Neuronal stem cell (in vitro differentiated cells): ENCODE data around the gene FLVCR1. TPM values are rescaled to one million over a fixed set of nuclear protein-coding genes. Genes with fewer than 3 reads are reported as not detected.

Experiments used
- DNase-seq: peaks from one replicate; pipeline ENCODE4 v3.0.0-alpha.2; 2013; ENCODE audit warnings: low spot score
- H2AFZ ChIP-seq: one replicate; pipeline ENCODE4 v1.6.1; 2013; ENCODE audit warnings: mild to moderate bottlenecking, low read length, inconsistent platforms
- H2AK5ac ChIP-seq: 2 replicates; pipeline ENCODE4 v1.6.1; 2013; ENCODE audit warnings: low read depth, mild to moderate bottlenecking, inconsistent platforms, low read length, moderate library complexity, mixed read lengths
- H2BK120ac ChIP-seq: 2 replicates; pipeline ENCODE4 v1.6.1; 2013; ENCODE audit warnings: low read depth, mild to moderate bottlenecking, inconsistent platforms, low read length, moderate library complexity, mixed read lengths
- H2BK12ac ChIP-seq: one replicate; pipeline ENCODE4 v1.6.1; 2013; ENCODE audit warnings: low read length, inconsistent platforms
- H2BK15ac ChIP-seq: 2 replicates; pipeline ENCODE4 v1.6.1; 2013; ENCODE audit warnings: mild to moderate bottlenecking, low read length, inconsistent platforms, mixed read lengths
- H2BK5ac ChIP-seq: one replicate; pipeline ENCODE4 v1.6.1; 2013; ENCODE audit warnings: inconsistent platforms, mild to moderate bottlenecking, low read length, moderate library complexity
- H3K14ac ChIP-seq: one replicate; pipeline ENCODE4 v1.6.1; 2013; ENCODE audit warnings: low read length, inconsistent platforms
- H3K18ac ChIP-seq: 2 replicates; pipeline ENCODE4 v1.6.1; 2013; ENCODE audit warnings: low read length, inconsistent platforms
- H3K23ac ChIP-seq: 2 replicates; pipeline ENCODE4 v1.6.1; 2013; ENCODE audit warnings: low read depth, mild to moderate bottlenecking, mixed read lengths, low read length, inconsistent platforms; ENCODE audit not compliant: poor library complexity
- H3K27ac ChIP-seq: replicated peaks from 3 replicates; pipeline ENCODE4 v1.5.1; 2013; ENCODE audit warnings: low read length, inconsistent platforms
- H3K27me3 ChIP-seq, 3 experiments: 2 replicates each; pipeline ENCODE4 v1.6.1; 2013; ENCODE audit warnings: low read length in 3 of 3, mild to moderate bottlenecking in 2 of 3, inconsistent platforms in 1 of 3, low read depth in 1 of 3, mixed read lengths in 1 of 3, moderate library complexity in 1 of 3; ENCODE audit not compliant: control insufficient read depth in 3 of 3, insufficient read depth in 3 of 3
- H3K36me3 ChIP-seq, 2 donors: replicated peaks in 1 of 2; 2 replicates each; pipeline ENCODE4 v1.6.1; 2013; ENCODE audit warnings: low read length in 2 of 2; ENCODE audit not compliant: control insufficient read depth in 2 of 2, insufficient read depth in 2 of 2
- H3K4ac ChIP-seq: 2 replicates; pipeline ENCODE4 v1.6.1; 2013; ENCODE audit warnings: inconsistent platforms, mild to moderate bottlenecking, low read length, moderate library complexity
- H3K4me1 ChIP-seq, 2 donors: 1 replicate in 1 of 2; 2 replicates in 1 of 2; pipeline ENCODE4 v1.6.1; 2013; ENCODE audit warnings: low read length in 2 of 2, low read depth in 1 of 2; ENCODE audit not compliant: control insufficient read depth in 2 of 2, insufficient read depth in 1 of 2
- H3K4me2 ChIP-seq: one replicate; pipeline ENCODE4 v1.6.1; 2013; ENCODE audit warnings: mild to moderate bottlenecking, low read length, inconsistent platforms; ENCODE audit not compliant: insufficient read depth, poor library complexity, severe bottlenecking
- H3K4me3 ChIP-seq, 2 donors: 2 replicates each; pipeline ENCODE4 v1.5.1; 2013; ENCODE audit warnings: low read length in 2 of 2, mild to moderate bottlenecking in 2 of 2, inconsistent platforms in 1 of 2, moderate library complexity in 1 of 2
- H3K79me1 ChIP-seq: one replicate; pipeline ENCODE4 v1.6.1; 2013; ENCODE audit warnings: low read depth, mild to moderate bottlenecking, inconsistent platforms, low read length, moderate library complexity
- H3K9ac ChIP-seq: one replicate; pipeline ENCODE4 v1.6.1; 2013; ENCODE audit warnings: mild to moderate bottlenecking, low read depth, low read length, inconsistent platforms; ENCODE audit not compliant: poor library complexity
- H3K9me3 ChIP-seq, 2 donors: replicated peaks in 1 of 2; 2 replicates each; pipeline versions ENCODE3 to v1.6.1; 2013; ENCODE audit warnings: low read length in 2 of 2, mild to moderate bottlenecking in 2 of 2, inconsistent platforms in 1 of 2, low read depth in 1 of 2, mixed read lengths in 1 of 2, moderate library complexity in 1 of 2; ENCODE audit not compliant: control insufficient read depth in 2 of 2, insufficient read depth in 1 of 2
- H4K8ac ChIP-seq: one replicate; pipeline ENCODE4 v1.6.1; 2013; ENCODE audit warnings: low read depth, mild to moderate bottlenecking, inconsistent platforms, low read length, moderate library complexity
- H4K91ac ChIP-seq: one replicate; pipeline ENCODE4 v1.6.1; 2013; ENCODE audit warnings: low read length, low read depth, mild to moderate bottlenecking, inconsistent platforms; ENCODE audit not compliant: poor library complexity
- WGBS, 2 donors: extraction: QIAGEN DNeasy Blood & Tissue Kit; methylation state at CpG; one replicate each; pipeline ENCODE4 v1.1.7; 2013; ENCODE audit warnings: missing lambda C conversion rate in 2 of 2, mixed read lengths in 1 of 2; ENCODE audit not compliant: insufficient read length in 2 of 2, insufficient replicate concordance in 1 of 2; ENCODE audit errors: extremely low coverage in 2 of 2; 5-methylcytosine and 5-hydroxymethylcytosine counted together
- polyA plus RNA-seq, 2 experiments: library from polyadenylated mRNA; stranded (reverse); fragments of 200-250 nt; gene quantifications; one replicate each; pipeline ENCODE4 v1.2.3, GENCODE V29; 2013

The FLVCR1 gene
- polyA plus RNA-seq (2013, experiment 1 of 2), result 12.0 TPM
- polyA plus RNA-seq (2013, experiment 2 of 2), result 12.9 TPM

DNA sequence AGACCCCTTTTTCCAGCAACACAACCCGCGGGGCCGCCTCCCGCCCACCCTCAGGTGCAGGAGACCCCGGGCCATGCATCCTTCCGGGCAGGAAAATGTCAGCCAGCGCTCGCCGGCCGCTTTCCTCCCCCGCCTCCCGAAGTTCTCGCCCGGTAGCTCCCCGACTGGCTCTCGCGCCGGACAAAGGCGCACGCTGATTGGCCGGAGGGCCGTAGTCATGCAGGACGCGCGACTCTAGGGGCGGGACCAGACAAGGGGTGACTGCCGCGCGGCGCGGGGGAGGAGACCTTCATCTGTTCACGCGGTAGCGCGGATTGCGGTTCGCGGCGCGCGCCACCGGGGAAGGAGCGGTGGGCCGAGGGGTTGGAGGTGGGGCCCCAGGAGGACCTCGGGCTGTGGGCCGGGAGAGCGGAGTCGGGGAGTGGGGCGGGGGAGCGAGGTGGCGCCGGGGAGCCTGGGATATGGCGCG lies at the start of gene FLVCR1:
TSS of gene FLVCR1 (plus strand) at position 284 of the 469 bp plus-strand sequence. CDS start at position 462, 178 bp downstream.
- Histone ChIP-seq H3K4me2 (peak within 1 kb of the TSS; percentile 82), H3K4me3 (peak within 1 kb of the TSS; percentile 72 to 87), H2BK120ac (no peak within 1 kb of the TSS), H3K79me1 (peaks cover 9% of the 10 kb centered on the region), H3K23ac (peak within 1 kb of the TSS; percentile 100), H2AK5ac (peak within 1 kb of the TSS; percentile 23), H3K9me3 (peaks cover 0 to 5% of the 10 kb centered on the region in 2 donors), H2AFZ (peak within 1 kb of the TSS; percentile 88), H3K4me1 (peaks cover 8 to 9% of the 10 kb centered on the region in 2 donors), H3K27ac (peak within 1 kb of the TSS; percentile 91), H3K4ac (peak within 1 kb of the TSS; percentile 2), H2BK12ac (peak within 1 kb of the TSS; percentile 42), H4K8ac (no peak within 1 kb of the TSS), H3K9ac (peak within 1 kb of the TSS; percentile 87), H3K36me3 (peaks cover 5 to 24% of the 10 kb centered on the region in 2 donors), H2BK15ac (peak within 1 kb of the TSS; percentile 17), H4K91ac (no peak within 1 kb of the TSS), H3K14ac (peak within 1 kb of the TSS; percentile 98), H2BK5ac (peak within 1 kb of the TSS; percentile 96), H3K18ac (peak within 1 kb of the TSS; percentile 89), H3K27me3 (peaks cover 0 to 1% (median 0%) of the 10 kb centered on the region in 3 experiments)
- DNase-seq, result peak; percentile 95
- no CpG with 5 or more reads among the region's 54 CpGs for WGBS, 2 donors

- H2BK15ac ChIP-seq, result no peak overlapping the region
- no peak overlapping the region for H2AFZ ChIP-seq
- H3K27me3 ChIP-seq, result no peaks in the 10 kb centered on the region
- H3K36me3 ChIP-seq, result peaks cover 0 to 11% of the 10 kb centered on the region in 2 donors
- no peaks in the 10 kb centered on the region for H3K9me3 ChIP-seq
- H3K4me2 ChIP-seq, result no peak overlapping the region
- DNase-seq, result no peak
- no peak overlapping the region for H3K14ac ChIP-seq
- H3K4me1 ChIP-seq, result no peaks in the 10 kb centered on the region
- H2AK5ac ChIP-seq, result no peak overlapping the region
- no peak overlapping the region for H3K9ac ChIP-seq
- no peak overlapping the region for H3K27ac ChIP-seq
- WGBS, 2 donors, result no CpG with 5 or more reads among the region's 5 CpGs
- H2BK5ac ChIP-seq, result no peak overlapping the region
- no peak overlapping the region for H4K8ac ChIP-seq
- no peak overlapping the region for H3K4me3 ChIP-seq
- H2BK12ac ChIP-seq, result no peak overlapping the region
- H3K18ac ChIP-seq, result no peak overlapping the region
- no peak overlapping the region for H4K91ac ChIP-seq
- H3K23ac ChIP-seq, result no peak overlapping the region
- no peak overlapping the region for H2BK120ac ChIP-seq
- no peaks in the 10 kb centered on the region for H3K79me1 ChIP-seq
- no peak overlapping the region for H3K4ac ChIP-seq
Measured at GRCh38 chr1:212814537-212815334, 43.3 kb upstream of the FLVCR1 start.

DNA sequence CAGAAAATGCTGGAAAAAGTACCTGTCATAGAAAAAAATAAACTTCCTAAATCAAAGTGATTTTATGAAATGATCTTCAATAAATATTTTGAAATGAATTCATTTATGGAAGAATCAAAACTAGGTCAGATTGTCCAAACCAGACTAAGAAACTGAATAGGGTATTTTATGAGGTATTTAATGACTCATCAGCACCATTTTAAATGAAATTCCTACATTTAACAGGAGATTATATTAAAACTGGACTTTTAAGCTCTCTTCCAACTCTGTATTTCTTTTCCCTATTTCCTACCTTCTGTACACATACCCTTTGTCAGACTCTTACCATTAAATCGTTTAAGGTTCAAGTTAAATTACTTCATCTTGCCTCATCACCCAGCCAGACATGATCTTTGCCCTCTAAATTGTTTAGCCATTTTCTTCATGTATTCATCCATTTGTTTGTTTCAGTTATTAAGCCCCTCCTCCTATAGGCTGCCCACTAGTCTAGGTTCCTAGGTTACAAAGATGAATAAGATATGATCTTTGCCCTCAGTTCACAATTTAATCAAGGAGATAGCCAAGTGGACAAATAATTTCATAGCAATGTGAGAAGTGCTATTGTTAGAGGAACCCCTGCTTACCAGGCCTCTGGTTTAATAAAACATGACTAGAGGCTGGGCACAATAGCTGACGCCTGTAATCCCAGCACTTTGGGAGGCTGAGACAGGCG lies 41.4 kb upstream of the FLVCR1 start:
- no peak overlapping the region for H3K4ac ChIP-seq
- H2BK5ac ChIP-seq, result no peak overlapping the region
- H3K4me3 ChIP-seq, result no peak overlapping the region
- no peak overlapping the region for H2AK5ac ChIP-seq
- H4K91ac ChIP-seq, result no peak overlapping the region
- no peaks in the 10 kb centered on the region for H3K27me3 ChIP-seq
- no peaks in the 10 kb centered on the region for H3K79me1 ChIP-seq
- H3K18ac ChIP-seq, result no peak overlapping the region
- H3K27ac ChIP-seq, result no peak overlapping the region
- no peak for DNase-seq
- no peak overlapping the region for H2BK120ac ChIP-seq
- H3K36me3 ChIP-seq, result peaks cover 0 to 11% of the 10 kb centered on the region in 2 donors
- no peaks in the 10 kb centered on the region for H3K9me3 ChIP-seq
- no peak overlapping the region for H2AFZ ChIP-seq
- H2BK12ac ChIP-seq, result no peak overlapping the region
- WGBS, 2 donors, result no CpG with 5 or more reads among the region's 3 CpGs
- H4K8ac ChIP-seq, result no peak overlapping the region
- H3K9ac ChIP-seq, result no peak overlapping the region
- no peak overlapping the region for H3K23ac ChIP-seq
- H3K4me2 ChIP-seq, result no peak overlapping the region
- H3K14ac ChIP-seq, result no peak overlapping the region
- no peaks in the 10 kb centered on the region for H3K4me1 ChIP-seq
- H2BK15ac ChIP-seq, result no peak overlapping the region

DNA sequence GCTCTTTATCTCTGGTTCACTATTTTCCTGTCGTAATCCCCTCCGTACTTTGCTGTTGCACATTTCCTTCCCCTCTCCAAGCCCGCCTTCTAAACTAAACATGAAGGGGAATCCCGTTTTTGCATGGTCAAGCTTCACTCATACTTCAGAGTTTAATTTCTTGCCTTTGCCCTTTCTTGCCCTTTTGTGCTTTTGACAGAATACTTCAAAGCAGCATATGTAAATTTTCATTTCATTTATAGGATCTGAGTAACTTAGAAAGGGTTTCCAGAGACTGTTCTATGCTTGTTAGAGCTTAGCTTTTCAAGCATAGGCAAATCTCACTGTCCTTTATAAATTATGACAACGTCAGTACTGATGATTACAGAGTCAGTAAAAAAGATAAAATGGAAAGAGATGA lies 38.3 kb upstream of the FLVCR1 start:
- Histone ChIP-seq H2BK15ac (no peak overlapping the region), H4K8ac (no peak overlapping the region), H2BK120ac (no peak overlapping the region), H3K9ac (no peak overlapping the region), H3K4me3 (no peak overlapping the region), H3K14ac (no peak overlapping the region), H3K9me3 (peaks cover 0 to 3% of the 10 kb centered on the region in 2 donors), H2AK5ac (no peak overlapping the region), H3K36me3 (peaks cover 0 to 6% of the 10 kb centered on the region in 2 donors), H4K91ac (no peak overlapping the region), H2BK5ac (no peak overlapping the region), H3K27me3 (no peaks in the 10 kb centered on the region), H3K79me1 (no peaks in the 10 kb centered on the region), H2BK12ac (no peak overlapping the region), H2AFZ (no peak overlapping the region), H3K4ac (no peak overlapping the region), H3K4me1 (no peaks in the 10 kb centered on the region), H3K23ac (no peak overlapping the region), H3K18ac (no peak overlapping the region), H3K27ac (no peak overlapping the region), H3K4me2 (no peak overlapping the region)
- DNase-seq, result no peak
- no CpG with 5 or more reads among the region's 5 CpGs for WGBS, 2 donors
